Caco-2 (cell line): Measurements from ENCODE around the gene SIK2. TPM values are rescaled to one million over a fixed set of nuclear protein-coding genes. Genes with fewer than 3 reads are reported as not detected.

ENCODE experiments used
- BruUV-seq: library from RNA; stranded (reverse); fragments of 400-500 nt; replicated peaks from 2 replicates; lab custom pipeline; 2021; lab: Mats Ljungman, UMichigan
- CTCF ChIA-PET: fragments of 300-600 bp; sonication (Branson Sonifier 250); formaldehyde crosslinking; loops from one replicate; lab custom pipeline; 2022; ENCODE audit warnings: antibody characterized with exemption; lab: Charles Lee
- POLR2A ChIA-PET: fragments of 300-600 bp; sonication (Branson Sonifier 250); formaldehyde crosslinking; loops from one replicate; lab custom pipeline; 2022; ENCODE audit warnings: antibody characterized with exemption; lab: Charles Lee
- DNase-seq, 2 experiments: peaks; one replicate each; pipeline versions ENCODE4 v3.0.0 to v3.0.0-alpha.2; 2020 to 2022
- H3K27me3 ChIP-seq: replicated peaks from 2 replicates; pipeline ENCODE4 v1.6.0; 2011; ENCODE audit warnings: low read length; ENCODE audit not compliant: control insufficient read depth, insufficient read depth
- H3K36me3 ChIP-seq: 2 replicates; pipeline ENCODE4 v1.5.1; 2011; ENCODE audit warnings: low read length; ENCODE audit not compliant: control insufficient read depth, insufficient read depth
- H3K4me1 ChIP-seq: fragments of 250-450 bp; sonication (Bioruptor Pico); 2 replicates; pipeline ENCODE4 v1.5.1; 2020; ENCODE audit warnings: mild to moderate bottlenecking
- H3K4me3 ChIP-seq: 2 replicates; pipeline ENCODE4 v1.5.1; 2011; ENCODE audit warnings: low read depth, mild to moderate bottlenecking, control low read depth, low read length
- H3K9me3 ChIP-seq: fragments of 250-450 bp; sonication (Bioruptor Pico); 2 replicates; pipeline ENCODE4 v1.5.1; 2020; ENCODE audit warnings: mild to moderate bottlenecking, moderate library complexity
- H3K27ac Mint-ChIP-seq: one replicate; pipeline ENCODE4 v1.8.0; 2022; ENCODE audit warnings: mixed read lengths; ENCODE audit not compliant: unreplicated experiment
- H3K27me3 Mint-ChIP-seq: one replicate; pipeline ENCODE4 v1.8.0; 2022; ENCODE audit warnings: mixed read lengths; ENCODE audit not compliant: insufficient read depth, unreplicated experiment
- H3K36me3 Mint-ChIP-seq: one replicate; pipeline ENCODE4 v1.8.0; 2022; ENCODE audit warnings: mild to moderate bottlenecking, mixed read lengths; ENCODE audit not compliant: insufficient read depth, unreplicated experiment
- H3K4me1 Mint-ChIP-seq: one replicate; pipeline ENCODE4 v1.8.0; 2022; ENCODE audit warnings: low read depth, mixed read lengths; ENCODE audit not compliant: unreplicated experiment
- H3K4me3 Mint-ChIP-seq: one replicate; pipeline ENCODE4 v1.8.0; 2022; ENCODE audit warnings: mild to moderate bottlenecking, moderate library complexity, mixed read lengths; ENCODE audit not compliant: unreplicated experiment
- H3K9me3 Mint-ChIP-seq: one replicate; pipeline ENCODE4 v1.8.0; 2022; ENCODE audit warnings: mixed read lengths; ENCODE audit not compliant: unreplicated experiment
- intact Hi-C: fragments of 100-400 bp; cut with micrococcal nuclease; formaldehyde crosslinking; loops from one replicate; pipeline ENCODE4 v1.10.0; 2022; ENCODE audit not compliant: unreplicated experiment
- total RNA-seq: library from RNA; stranded (reverse); gene quantifications from 2 replicates; pipeline ENCODE4 v1.2.3, GENCODE V29; 2022
- TF ChIP-seq, protein P1 (sequence below), 2 experiments: fragments of 200-600 bp in 1 of 2; IDR thresholded peaks; 1 replicate in 1 of 2; 2 replicates in 1 of 2; pipeline versions ENCODE4 v1.5.1 to v1.8.0; 2011 to 2022; ENCODE audit warnings: antibody characterized with exemption in 1 of 2, control low read depth in 1 of 2, inconsistent platforms in 1 of 2, low read depth in 1 of 2, low read length in 1 of 2, mild to moderate bottlenecking in 1 of 2, moderate library complexity in 1 of 2; ENCODE audit not compliant: insufficient read depth in 1 of 2, severe bottlenecking in 1 of 2, unreplicated experiment in 1 of 2

The SIK2 gene
- total RNA-seq, 1 experiment from 2014 or later = 40.2 TPM

DNA sequence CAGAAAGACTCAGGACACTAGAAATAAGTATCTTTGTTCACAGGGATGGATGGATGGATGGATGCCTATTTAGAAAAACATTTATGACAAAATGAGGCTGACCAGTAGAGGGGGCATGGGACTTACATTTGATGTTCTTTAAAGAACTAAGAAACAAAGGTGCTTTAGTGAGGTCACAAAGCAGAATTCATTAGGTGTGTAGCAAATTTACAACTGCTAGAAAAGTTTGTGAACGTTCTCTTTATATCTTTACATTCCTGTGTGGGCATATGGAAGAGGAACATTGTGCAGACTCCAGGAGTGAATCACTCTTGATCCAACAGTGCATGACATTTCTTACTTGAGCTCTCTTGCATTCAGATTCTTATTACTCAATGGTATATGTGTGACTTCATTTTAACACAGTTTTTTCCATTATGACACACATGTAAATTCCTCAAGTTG, 15.8 kb upstream of the SIK2 start:
- no peaks in the 10 kb centered on the region for H3K9me3 Mint-ChIP-seq
- CTCF ChIA-PET = interaction anchor here (0.6 to 1.7 kb wide), 7 partner anchors 18 to 256 kb away, joined by 3 to 11 read pairs (median 5); no protein-coding TSS in a partner anchor
- H3K27me3 Mint-ChIP-seq = no peaks in the 10 kb centered on the region
- no peaks in the 10 kb centered on the region for H3K4me1 Mint-ChIP-seq
- no peaks in the 10 kb centered on the region for H3K9me3 ChIP-seq
- H3K27ac Mint-ChIP-seq = no peak overlapping the region
- H3K4me1 ChIP-seq = no peaks in the 10 kb centered on the region
- H3K4me3 Mint-ChIP-seq = no peak overlapping the region
- no peaks in the 10 kb centered on the region for H3K36me3 Mint-ChIP-seq
- H3K36me3 ChIP-seq = no peaks in the 10 kb centered on the region
- DNase-seq = peak in 1 of 2 experiments; percentile 71
- no peaks in the 10 kb centered on the region for H3K27me3 ChIP-seq
- BruUV-seq = no TSS peak
- TF ChIP-seq, protein P1, sequence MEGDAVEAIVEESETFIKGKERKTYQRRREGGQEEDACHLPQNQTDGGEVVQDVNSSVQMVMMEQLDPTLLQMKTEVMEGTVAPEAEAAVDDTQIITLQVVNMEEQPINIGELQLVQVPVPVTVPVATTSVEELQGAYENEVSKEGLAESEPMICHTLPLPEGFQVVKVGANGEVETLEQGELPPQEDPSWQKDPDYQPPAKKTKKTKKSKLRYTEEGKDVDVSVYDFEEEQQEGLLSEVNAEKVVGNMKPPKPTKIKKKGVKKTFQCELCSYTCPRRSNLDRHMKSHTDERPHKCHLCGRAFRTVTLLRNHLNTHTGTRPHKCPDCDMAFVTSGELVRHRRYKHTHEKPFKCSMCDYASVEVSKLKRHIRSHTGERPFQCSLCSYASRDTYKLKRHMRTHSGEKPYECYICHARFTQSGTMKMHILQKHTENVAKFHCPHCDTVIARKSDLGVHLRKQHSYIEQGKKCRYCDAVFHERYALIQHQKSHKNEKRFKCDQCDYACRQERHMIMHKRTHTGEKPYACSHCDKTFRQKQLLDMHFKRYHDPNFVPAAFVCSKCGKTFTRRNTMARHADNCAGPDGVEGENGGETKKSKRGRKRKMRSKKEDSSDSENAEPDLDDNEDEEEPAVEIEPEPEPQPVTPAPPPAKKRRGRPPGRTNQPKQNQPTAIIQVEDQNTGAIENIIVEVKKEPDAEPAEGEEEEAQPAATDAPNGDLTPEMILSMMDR (IDR thresholded peaks at IDR 0.05; ENCODE audit: insufficient read depth in 1 of 2, low read depth in 1 of 2, low read length in 1 of 2, severe bottlenecking in 1 of 2, unreplicated experiment in 1 of 2) = peak; percentile 83 to 91
- no peak overlapping the region for H3K4me3 ChIP-seq
- POLR2A ChIA-PET = no interaction called here
- intact Hi-C loops = loop anchor here (1.0 to 5.0 kb wide), 4 partner anchors 21 to 255 kb away; no protein-coding TSS in a partner anchor

DNA sequence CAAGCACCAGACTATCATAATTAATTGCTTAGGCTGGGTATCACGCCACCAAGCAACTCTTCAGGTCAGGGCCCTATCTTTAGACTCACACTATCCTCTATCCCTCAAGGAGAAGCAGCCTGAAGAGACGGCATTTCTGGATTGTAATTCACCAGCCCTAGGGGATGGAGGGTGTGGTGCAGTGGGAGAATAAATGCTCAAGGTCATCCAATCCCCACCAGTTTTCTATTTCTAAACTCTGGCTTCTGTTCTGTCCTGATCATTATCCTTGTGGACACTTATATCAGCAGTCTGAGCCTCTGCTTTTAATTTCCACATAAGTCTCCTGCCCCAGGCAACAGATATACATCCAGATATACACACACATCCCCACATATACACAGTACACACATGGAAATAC, 13.1 kb upstream of the SIK2 start:
- Mint-ChIP-seq H3K36me3 (no peaks in the 10 kb centered on the region), H3K4me3 (no peak overlapping the region), H3K27me3 (no peaks in the 10 kb centered on the region), H3K9me3 (no peaks in the 10 kb centered on the region), H3K4me1 (no peaks in the 10 kb centered on the region), H3K27ac (no peak overlapping the region)
- TF ChIP-seq, protein P1 (IDR thresholded peaks at IDR 0.05; ENCODE audit: insufficient read depth in 1 of 2, low read depth in 1 of 2, low read length in 1 of 2, severe bottlenecking in 1 of 2, unreplicated experiment in 1 of 2) = no peak
- Histone ChIP-seq H3K36me3 (no peaks in the 10 kb centered on the region), H3K27me3 (no peaks in the 10 kb centered on the region), H3K4me3 (no peak overlapping the region), H3K9me3 (no peaks in the 10 kb centered on the region), H3K4me1 (no peaks in the 10 kb centered on the region)
- intact Hi-C loops = loop anchor here (5.0 kb wide), 1 partner anchor 137 kb away; no protein-coding TSS in a partner anchor
- BruUV-seq = no TSS peak
- POLR2A ChIA-PET = no interaction called here
- CTCF ChIA-PET = no interaction called here
- no peak for DNase-seq

DNA sequence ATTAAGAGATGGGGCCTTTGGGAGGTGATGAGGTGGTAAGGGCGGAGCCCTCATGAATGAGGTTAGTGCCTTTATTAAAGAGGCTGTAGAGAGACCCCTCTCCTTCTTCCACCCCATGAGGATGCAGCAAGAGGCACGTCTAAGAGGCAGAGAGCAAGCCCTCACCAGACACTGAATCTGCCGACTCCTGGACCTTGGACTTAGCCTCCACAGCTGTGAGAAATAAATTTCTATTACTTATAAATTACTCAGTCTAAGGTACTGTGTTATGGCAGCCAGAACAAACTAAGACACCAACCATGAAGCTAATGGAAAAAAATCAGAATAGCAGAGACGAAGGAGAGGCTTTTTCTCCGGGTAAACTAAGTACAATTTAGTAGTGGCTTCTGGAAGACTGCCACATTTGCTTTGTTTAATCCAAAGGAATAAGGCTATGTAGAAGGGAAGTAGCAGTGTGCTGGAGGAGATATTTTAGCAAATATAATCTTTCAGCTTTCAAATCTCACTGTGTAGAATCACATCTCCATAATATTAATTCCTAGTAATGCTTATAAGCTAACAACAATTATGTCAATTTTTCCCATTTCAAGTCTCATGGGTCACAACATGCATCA, 12.3 kb upstream of the SIK2 start:
- CTCF ChIA-PET = interaction anchor here (0.6 to 1.1 kb wide), 2 partner anchors 49 to 188 kb away, joined by 3 read pairs; no protein-coding TSS in a partner anchor

More for the DNA sequence above, 12.3 kb upstream of the SIK2 start:
- H3K27me3 ChIP-seq = no peaks in the 10 kb centered on the region
- no TSS peak for BruUV-seq
- no peaks in the 10 kb centered on the region for H3K4me1 ChIP-seq
- H3K4me3 Mint-ChIP-seq = no peak overlapping the region
- H3K27me3 Mint-ChIP-seq = no peaks in the 10 kb centered on the region
- H3K9me3 ChIP-seq = no peaks in the 10 kb centered on the region
- no peaks in the 10 kb centered on the region for H3K9me3 Mint-ChIP-seq
- no peak overlapping the region for H3K4me3 ChIP-seq
- no peak overlapping the region for H3K27ac Mint-ChIP-seq
- no peaks in the 10 kb centered on the region for H3K36me3 ChIP-seq
- no peaks in the 10 kb centered on the region for H3K36me3 Mint-ChIP-seq
- intact Hi-C loops = loop anchor here (5.0 kb wide), 1 partner anchor 138 kb away; no protein-coding TSS in a partner anchor
- TF ChIP-seq, protein P1 (IDR thresholded peaks at IDR 0.05; ENCODE audit: insufficient read depth in 1 of 2, low read depth in 1 of 2, low read length in 1 of 2, severe bottlenecking in 1 of 2, unreplicated experiment in 1 of 2) = no peak
- no peak for DNase-seq
- H3K4me1 Mint-ChIP-seq = no peaks in the 10 kb centered on the region
- POLR2A ChIA-PET = no interaction called here
